Pancreas (tissue), 10 donors: ENCODE measurements around the gene SERPINB7. TPM values are rescaled to one million over a fixed set of nuclear protein-coding genes. Genes with fewer than 3 reads are reported as not detected.

ENCODE experiments used
- ATAC-seq, 4 donors: fragments of 200-7000 bp; cut with Tn5 transposase; one replicate each; pipeline versions ENCODE4 v1.8.0 to v1.9.1; 2020; ENCODE audit warnings: mild to moderate bottlenecking in 4 of 4, moderate library complexity in 4 of 4
- DNase-seq, 6 donors: peaks; one replicate each; pipeline ENCODE4 v3.0.0-alpha.2; 2020
- FAIRE-seq: peaks from 2 replicates; lab custom pipeline; 2012; peaks lifted over from hg19 to GRCh38; lab: Jason Lieb, UNC
- H3K27ac ChIP-seq, 4 donors: fragments of 200-600 bp; sonication (generic); 1 replicate in 3 of 4; 2 replicates in 1 of 4; pipeline versions ENCODE4 v1.5.0 to v1.8.0; 2020
- H3K27me3 ChIP-seq, 4 donors: fragments of 200-600 bp; one replicate each; pipeline ENCODE4 v1.8.0; 2021
- H3K36me3 ChIP-seq, 3 donors: fragments of 200-600 bp; sonication (generic) in 1 of 3; one replicate each; pipeline versions ENCODE4 v1.5.0 to v1.8.0; 2020 to 2021
- H3K4me1 ChIP-seq, 3 donors: fragments of 200-600 bp; one replicate each; pipeline ENCODE4 v1.8.0; 2021
- H3K4me3 ChIP-seq, 4 donors: fragments of 200-600 bp; sonication (generic) in 2 of 4; one replicate each; pipeline versions ENCODE4 v1.5.0 to v1.8.0; 2020 to 2021
- H3K9me3 ChIP-seq, 4 donors: fragments of 200-600 bp; one replicate each; pipeline ENCODE4 v1.8.0; 2021
- CTCF ChIP-seq, 4 donors: fragments of 200-600 bp; sonication (generic) in 3 of 4; IDR thresholded peaks; one replicate each; pipeline versions ENCODE4 v1.5.0 to v1.8.0; 2021; ENCODE audit warnings: antibody characterized with exemption in 4 of 4
- WGBS, 2 donors: extraction: QIAGEN DNeasy Blood & Tissue Kit; methylation state at CpG; one replicate each; pipeline ENCODE4 v1.1.7; 2013; 5-methylcytosine and 5-hydroxymethylcytosine counted together
- intact Hi-C, 3 donors: fragments of 100-400 bp; cut with DNase I; formaldehyde crosslinking; loops; one replicate each; pipeline versions ENCODE4 v1.11.1 to v1.14.2; 2022
- polyA plus RNA-seq, 2 donors: library from polyadenylated mRNA; stranded (reverse); fragments of 200-250 nt; gene quantifications; one replicate each; pipeline ENCODE4 v1.2.3, GENCODE V29; 2013
- total RNA-seq, 6 donors: library from RNA; stranded (reverse); fragmentation: NEBNext Ultra II Directional in 4 of 6; extraction: Animal tissue kit (Norgen Biotek cat#: 25700) in 4 of 6; gene quantifications; one replicate each; pipeline versions ENCODE4 v1.2.1 to v1.2.4, GENCODE V29; 2021 to 2023
- donor health status: healthy with polysubstance abuse.
- donor health status: DM: no; HTN: no; CAD: no; lungs with moderate emphysema.
- donor health status: DM: no; HTN: no; CAD: no.
- donor health status: control.
- donor health status: control.
- donor health status: Bipolar disorder and iron deficiency.
- donor health status: DM: yes; HTN: yes; CAD: no.
- donor health status: DM: no; HTN: no; CAD: no.
- donor health status: DM: no; HTN: no; CAD: no.
- donor health status: DM: yes; HTN: yes; CAD: no.

SERPINB7 gene
- total and polyA plus RNA-seq, 8 donors: not detected

GRCh38 chr18:63819786-63820185 lies 44.6 kb downstream of the SERPINB7 start:
- intact Hi-C loops: loop anchor here in 1 of 3 donors (10.0 kb wide), 1 partner anchor 115 kb away; no protein-coding TSS in a partner anchor
- no peak overlapping the region for H3K27ac ChIP-seq
- TF ChIP-seq CTCF (IDR thresholded peaks at IDR 0.05): no peak
- DNase-seq (no peak), FAIRE-seq (peak; percentile 23), ATAC-seq (no peak)
- 60 to 67% methylated on average over 2 of the region's 2 CpGs for WGBS, 2 donors
- H3K36me3 ChIP-seq: no peaks in the 10 kb centered on the region
- H3K9me3 ChIP-seq: no peaks in the 10 kb centered on the region
- H3K4me3 ChIP-seq: no peak overlapping the region
- no peaks in the 10 kb centered on the region for H3K4me1 ChIP-seq
- no peaks in the 10 kb centered on the region for H3K27me3 ChIP-seq

GRCh38 chr18:63820694-63821093 lies 45.5 kb downstream of the SERPINB7 start:
- no peaks in the 10 kb centered on the region for H3K36me3 ChIP-seq
- no peak for DNase-seq
- H3K27ac ChIP-seq: no peak overlapping the region
- no peaks in the 10 kb centered on the region for H3K4me1 ChIP-seq
- TF ChIP-seq CTCF (IDR thresholded peaks at IDR 0.05): no peak
- no peak for FAIRE-seq
- H3K9me3 ChIP-seq: no peaks in the 10 kb centered on the region
- 67 to 75% methylated on average over 3 of the region's 3 CpGs for WGBS, 2 donors
- no peak overlapping the region for H3K4me3 ChIP-seq
- no peak for ATAC-seq
- intact Hi-C loops: loop anchor here in 1 of 3 donors (10.0 kb wide), 1 partner anchor 114 kb away; no protein-coding TSS in a partner anchor
- H3K27me3 ChIP-seq: no peaks in the 10 kb centered on the region

GRCh38 chr18:63823516-63824219 lies 48.5 kb downstream of the SERPINB7 start:
- DNase-seq (peak in 5 of 6 donors; percentile 25 to 66 (median 45)), ATAC-seq (peak in 3 of 4 donors; percentile 55 to 74 (median 65)), FAIRE-seq (no peak)
- Histone ChIP-seq H3K4me3 (no peak overlapping the region), H3K27me3 (no peaks in the 10 kb centered on the region), H3K4me1 (no peaks in the 10 kb centered on the region), H3K36me3 (no peaks in the 10 kb centered on the region), H3K27ac (no peak overlapping the region), H3K9me3 (no peaks in the 10 kb centered on the region)
- WGBS, 2 donors: 46 to 51% methylated on average over 10 of the region's 10 CpGs
- TF ChIP-seq CTCF (IDR thresholded peaks at IDR 0.05): peak; percentile 19 to 44 (median 28)
- intact Hi-C loops: loop anchor here in 1 of 3 donors (10.0 kb wide), 1 partner anchor 111 kb away; no protein-coding TSS in a partner anchor

GRCh38 chr18:63824220-63824525 lies 49.0 kb downstream of the SERPINB7 start:
- ATAC-seq (no peak), FAIRE-seq (no peak), DNase-seq (no peak)
- intact Hi-C loops: loop anchor here in 1 of 3 donors (10.0 kb wide), 1 partner anchor 111 kb away; no protein-coding TSS in a partner anchor
- TF ChIP-seq CTCF (IDR thresholded peaks at IDR 0.05): peak in 1 of 4 donors; percentile 1
- Histone ChIP-seq H3K9me3 (no peaks in the 10 kb centered on the region), H3K27me3 (no peaks in the 10 kb centered on the region), H3K36me3 (no peaks in the 10 kb centered on the region), H3K4me1 (no peaks in the 10 kb centered on the region), H3K27ac (no peak overlapping the region), H3K4me3 (no peak overlapping the region)
- 51 to 80% methylated on average over 2 of the region's 2 CpGs for WGBS, 2 donors

- intact Hi-C loops: loop anchor here in 1 of 3 donors (10.0 kb wide), 1 partner anchor 107 kb away; no protein-coding TSS in a partner anchor
- no peak for TF ChIP-seq CTCF (IDR thresholded peaks at IDR 0.05)
- no peak for ATAC-seq
- no peaks in the 10 kb centered on the region for H3K27me3 ChIP-seq
- H3K4me1 ChIP-seq: no peaks in the 10 kb centered on the region
- no peak overlapping the region for H3K27ac ChIP-seq
- DNase-seq: no peak
- no peak overlapping the region for H3K4me3 ChIP-seq
- no peaks in the 10 kb centered on the region for H3K36me3 ChIP-seq
- 61 to 73% methylated on average over 3 of the region's 3 CpGs for WGBS, 2 donors
- no peaks in the 10 kb centered on the region for H3K9me3 ChIP-seq
- no peak for FAIRE-seq
Observed at GRCh38 chr18:63828120-63828519, 52.9 kb downstream of the SERPINB7 start.
